ENCODE measurements around the gene MAN1C1. TPM values are rescaled to one million over a fixed set of nuclear protein-coding genes. Genes with fewer than 3 reads are reported as not detected.

Gene MAN1C1
- total and polyA plus RNA-seq, 10 of the 15 experiments (the other 5 are each of a cell fraction or from before 2014, with no cell fraction given) = 0.12 to 0.56 (median 0.22) TPM; not detected in 3

DNA sequence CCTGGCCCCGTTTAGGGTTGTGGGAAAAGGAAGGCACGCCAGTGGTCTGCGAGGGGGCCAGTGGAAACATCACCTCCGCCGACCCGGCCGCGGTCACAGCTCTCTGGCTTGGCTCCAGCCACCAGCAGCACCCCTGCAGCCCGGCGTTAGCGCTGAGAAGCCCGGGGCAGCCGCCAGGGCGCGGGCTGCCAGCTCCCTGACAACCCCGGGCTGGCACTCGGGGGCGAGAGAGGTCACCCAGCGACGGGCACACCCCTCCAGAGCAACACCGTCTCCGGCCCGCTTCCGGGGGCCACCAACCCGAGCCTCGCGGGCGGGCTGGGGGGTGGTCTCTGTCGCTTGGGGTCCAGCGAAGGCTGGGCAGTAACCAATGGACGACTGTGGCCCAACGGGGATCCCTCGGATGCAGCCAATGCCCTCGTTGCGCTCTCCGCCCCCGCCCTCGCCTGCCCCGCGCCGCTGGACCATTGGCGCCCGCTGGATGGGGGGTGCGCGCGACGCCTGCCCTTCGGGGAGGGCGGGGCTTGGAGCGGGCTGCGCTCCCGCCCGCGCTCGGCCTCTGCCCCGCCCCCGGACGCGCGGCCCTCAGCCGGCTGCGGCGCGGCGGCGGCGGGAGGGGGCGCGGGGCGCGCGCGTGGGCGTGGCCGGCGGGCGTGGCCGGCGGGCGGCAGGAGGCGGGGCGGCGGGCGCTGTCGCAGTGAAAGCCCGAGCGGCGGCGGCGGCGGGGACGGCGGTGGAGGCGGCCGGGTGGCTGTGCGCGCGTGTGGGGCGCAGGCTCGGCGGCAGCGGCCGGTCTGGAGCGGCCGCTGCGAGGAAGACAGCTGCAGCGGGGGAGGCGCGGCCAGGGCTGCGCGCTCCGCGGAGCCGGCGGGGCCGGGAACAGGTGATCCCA, at the start of gene MAN1C1 (continued):
- peak; percentile 37; the same call in 1 of the 2 replicates for TF ChIP-seq IKZF1 (conservative IDR thresholded peaks at IDR 0.05)
- TF ChIP-seq ATF2 (IDR thresholded peaks at IDR 0.05; ENCODE audit: low read length) = no peak
- no peak for TF ChIP-seq RB1 (IDR thresholded peaks at IDR 0.05; ENCODE audit: borderline replicate concordance)
- peak; percentile 71; the same call in 1 of the 2 replicates for TF ChIP-seq NFYB (IDR thresholded peaks at IDR 0.05; ENCODE audit: insufficient read depth, low read depth, low read length)
- TF ChIP-seq, protein P1, sequence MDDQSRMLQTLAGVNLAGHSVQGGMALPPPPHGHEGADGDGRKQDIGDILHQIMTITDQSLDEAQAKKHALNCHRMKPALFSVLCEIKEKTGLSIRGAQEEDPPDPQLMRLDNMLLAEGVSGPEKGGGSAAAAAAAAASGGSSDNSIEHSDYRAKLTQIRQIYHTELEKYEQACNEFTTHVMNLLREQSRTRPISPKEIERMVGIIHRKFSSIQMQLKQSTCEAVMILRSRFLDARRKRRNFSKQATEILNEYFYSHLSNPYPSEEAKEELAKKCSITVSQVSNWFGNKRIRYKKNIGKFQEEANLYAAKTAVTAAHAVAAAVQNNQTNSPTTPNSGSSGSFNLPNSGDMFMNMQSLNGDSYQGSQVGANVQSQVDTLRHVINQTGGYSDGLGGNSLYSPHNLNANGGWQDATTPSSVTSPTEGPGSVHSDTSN (IDR thresholded peaks at IDR 0.05; ENCODE audit: insufficient replicate concordance, low read depth, low read length) = no peak
- TF ChIP-seq ZNF622 (IDR thresholded peaks at IDR 0.05) = no peak
- no peak for TF ChIP-seq RAD51 (IDR thresholded peaks at IDR 0.05)

- no peak overlapping the region for H3K9ac ChIP-seq (ENCODE audit: control insufficient read depth, insufficient read depth, low read length)
- WGBS (ENCODE audit: insufficient coverage, insufficient replicate concordance, low lambda C conversion rate, missing lambda C conversion rate) = 85% methylated on average over 10 of the region's 10 CpGs
- no peaks in the 10 kb centered on the region for H3K27me3 ChIP-seq (replicated peaks in 1 of 2; ENCODE audit: control insufficient read depth in 2 of 2, insufficient read depth in 2 of 2, low read length in 1 of 2)
- no peaks in the 10 kb centered on the region for H3K79me2 ChIP-seq (ENCODE audit: control insufficient read depth, insufficient read depth, low read length)
- CTCF ChIA-PET = no interaction called here
- H3K4me2 ChIP-seq (ENCODE audit: control insufficient read depth, insufficient read depth) = no peak overlapping the region
- H2AFZ ChIP-seq (ENCODE audit: control insufficient read depth, low read depth, low read length) = no peak overlapping the region
- SMC1A ChIA-PET (ENCODE audit: uncharacterized antibody, unreplicated experiment) = no interaction called here
- peaks cover 0 to 14% of the 10 kb centered on the region in 2 experiments; a peak in 2 of 4 replicates for H3K36me3 ChIP-seq (ENCODE audit: control insufficient read depth in 2 of 2, insufficient read depth in 2 of 2, low read length in 1 of 2)
- FAIRE-seq = no peak
- no TSS peak for BruUV-seq (replicated peaks)
- no peak overlapping the region for H3K27ac ChIP-seq (ENCODE audit: control insufficient read depth, insufficient read depth)
- peaks cover 4% of the 10 kb centered on the region for H3K4me1 ChIP-seq (ENCODE audit: control insufficient read depth, insufficient read depth, low read length)
- intact Hi-C loops (cut with micrococcal nuclease; ENCODE audit: unreplicated experiment) (no loop called here), in situ Hi-C loops (cut with MboI) (no loop called here)
- DNase-seq (ENCODE audit: low read depth, low spot score) = no peak
- H4K20me1 ChIP-seq (ENCODE audit: control insufficient read depth, insufficient read depth) = no peaks in the 10 kb centered on the region; the same call in 1 of the 2 replicates
- RAD21 ChIA-PET (ENCODE audit: unreplicated experiment) = no interaction called here
- TF ChIP-seq CHD1 (IDR thresholded peaks at IDR 0.05; ENCODE audit: low read depth, low read length) (no peak), CBX3 (IDR thresholded peaks at IDR 0.05; ENCODE audit: borderline replicate concordance, low read depth) (no peak)
- POLR2A ChIA-PET = interaction anchor here (1.2 kb wide), 1 partner anchor 18 kb away, joined by 3 read pairs; no protein-coding TSS in a partner anchor
- H3K9me3 ChIP-seq (replicated peaks; ENCODE audit: control insufficient read depth, insufficient read depth, low read length) = no peaks in the 10 kb centered on the region
- no peak overlapping the region for H3K4me3 ChIP-seq
- ATAC-seq = no peak
These were observed 48.9 kb upstream of the MAN1C1 start for GRCh38 chr1:25567710-25568089.

Data from GM12878 (cell line).